GM21367 (cell line): ENCODE results near the gene P2RY2.

Source experiments
- ATAC-seq: cut with Tn5 transposase; IDR thresholded peaks from one replicate; pipeline ENCODE4 v1.9.1; 2021; ENCODE audit not compliant: unreplicated experiment

The P2RY2 gene

GRCh38 chr11:73204711-73205121 is 13.4 kb upstream of the P2RY2 start:
- ATAC-seq, result no peak

DNA sequence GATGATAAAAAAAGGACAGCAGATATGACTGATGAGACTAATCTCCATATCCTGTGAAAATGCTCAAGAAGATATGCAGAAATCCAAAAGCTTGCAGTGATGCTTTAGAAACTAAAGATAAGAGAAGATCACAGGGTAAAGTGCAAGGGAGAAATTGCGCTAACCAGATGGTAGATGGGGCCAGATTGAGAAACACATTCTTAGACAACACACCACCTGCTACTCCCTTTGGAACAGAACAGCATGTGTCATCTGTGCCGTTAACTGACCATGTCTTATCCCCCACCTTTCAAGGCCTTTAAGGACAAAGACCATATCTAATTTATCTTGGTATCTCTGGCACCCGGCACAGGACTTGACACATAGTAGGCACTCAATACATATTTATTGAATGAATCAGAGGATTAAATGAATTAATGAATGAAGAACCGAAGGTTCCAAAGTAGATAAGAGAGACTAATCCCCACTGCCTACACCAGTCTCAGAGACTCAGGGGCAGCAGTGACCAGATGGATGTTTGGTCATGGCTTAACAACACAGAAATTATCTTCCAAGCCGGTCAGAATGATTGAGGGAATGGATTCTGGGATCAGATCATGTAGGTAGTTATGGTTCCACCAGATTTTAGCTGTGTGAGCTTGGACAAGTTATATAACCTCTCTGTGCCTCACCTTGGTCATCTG is 12.3 kb upstream of the P2RY2 start:
- no peak for ATAC-seq

GRCh38 chr11:73206801-73207200 is 11.3 kb upstream of the P2RY2 start:
- no peak for ATAC-seq

GRCh38 chr11:73209892-73210291 is 8.2 kb upstream of the P2RY2 start:
- no peak for ATAC-seq

DNA sequence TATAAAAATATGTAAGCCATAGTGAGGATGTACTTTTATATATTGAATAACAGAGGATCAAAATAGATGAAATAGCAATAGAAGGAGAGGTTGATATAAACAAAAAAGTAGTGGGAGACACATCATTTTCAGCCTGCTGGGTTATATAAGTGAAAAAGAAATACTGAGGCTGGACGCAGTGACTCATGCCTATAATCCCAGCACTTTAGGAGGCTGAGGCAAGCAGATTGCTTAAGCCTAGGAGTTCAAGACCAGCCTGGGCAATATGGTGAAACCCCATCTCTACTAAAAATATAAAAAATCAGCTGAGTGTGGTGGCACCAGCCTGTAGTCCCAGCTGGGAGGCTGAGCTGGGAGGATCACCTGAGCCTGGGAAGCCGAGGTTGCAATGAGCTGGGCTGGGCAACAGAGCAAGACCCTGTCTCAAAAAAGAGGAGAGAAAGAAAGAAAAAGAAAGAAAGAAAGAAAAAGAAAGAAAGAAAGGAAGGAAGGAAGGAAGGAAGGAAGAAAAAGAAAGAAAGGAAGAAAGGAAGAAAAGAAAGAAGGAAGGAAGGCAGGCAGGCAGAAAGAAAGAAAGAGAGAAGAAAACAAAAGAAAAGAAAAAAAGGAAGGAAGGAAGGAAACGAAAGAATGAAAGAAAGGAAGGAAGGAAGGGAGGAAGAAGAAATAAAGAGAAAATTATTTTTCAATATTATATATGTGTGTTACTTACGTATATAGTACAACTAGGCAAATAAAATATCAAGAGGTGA is 7.0 kb upstream of the P2RY2 start:
- no peak for ATAC-seq

- no peak for ATAC-seq
Measured at GRCh38 chr11:73213196-73214143, 4.6 kb upstream of the P2RY2 start.

- no peak for ATAC-seq
Measured at GRCh38 chr11:73215191-73216134, 2.6 kb upstream of the P2RY2 start.

- no peak for ATAC-seq
Measured at GRCh38 chr11:73216465-73216864, 1.6 kb upstream of the P2RY2 start.

DNA sequence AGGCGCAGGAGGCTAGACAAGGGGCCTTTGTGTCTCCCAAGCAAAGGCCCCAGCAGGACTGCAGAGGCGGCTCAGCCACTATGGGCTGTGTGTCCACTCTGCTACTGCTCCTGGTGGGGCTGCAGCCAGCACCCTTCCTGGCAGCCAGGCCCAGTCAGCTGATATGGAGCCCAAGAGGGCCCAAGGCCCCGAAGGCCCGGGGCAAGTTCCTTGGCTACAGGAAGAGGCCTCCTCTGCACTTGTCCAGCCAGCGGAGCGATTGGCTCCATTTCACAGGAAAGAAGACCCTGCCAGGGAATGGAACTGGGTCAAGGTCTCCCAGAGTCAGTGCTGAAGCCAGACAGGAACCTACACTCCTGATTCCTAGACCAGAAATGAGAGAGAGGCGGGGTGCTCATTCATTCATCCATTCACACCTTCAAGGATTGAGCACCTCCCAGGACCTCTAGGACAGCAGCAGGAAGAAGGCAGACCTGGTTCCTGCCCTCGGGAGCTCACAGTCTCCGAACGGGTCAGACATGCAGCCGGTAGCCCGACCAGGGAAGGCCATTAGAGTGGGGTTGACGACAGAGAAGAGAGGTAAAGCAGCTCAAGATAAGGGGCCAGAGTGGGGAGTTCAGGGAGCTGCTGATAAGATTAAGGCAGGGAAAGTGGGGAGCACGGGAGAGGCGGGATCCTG is 811 bp upstream of the P2RY2 start:
- ATAC-seq, result no peak

DNA sequence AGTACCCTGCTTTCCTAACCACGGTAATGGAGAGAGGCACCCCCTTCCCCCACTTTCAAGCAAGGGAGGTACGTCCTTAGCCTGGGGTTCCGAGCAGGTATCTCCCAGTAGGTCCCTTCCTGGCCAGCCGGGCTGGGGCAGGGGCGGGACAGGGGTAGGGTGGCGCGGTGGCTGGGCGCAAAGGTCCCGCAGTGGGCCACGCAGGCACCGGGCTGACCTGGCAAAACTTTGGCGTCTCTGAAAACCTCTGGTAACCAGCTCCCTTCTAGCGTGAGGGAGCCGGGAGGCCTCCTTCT is 323 bp upstream of the P2RY2 start:
- ATAC-seq, result no peak

- no peak for ATAC-seq
Measured at GRCh38 chr11:73218830-73219215, 742 bp downstream of the P2RY2 start.

GRCh38 chr11:73219396-73220285 is 1.6 kb downstream of the P2RY2 start:
- no peak for ATAC-seq

DNA sequence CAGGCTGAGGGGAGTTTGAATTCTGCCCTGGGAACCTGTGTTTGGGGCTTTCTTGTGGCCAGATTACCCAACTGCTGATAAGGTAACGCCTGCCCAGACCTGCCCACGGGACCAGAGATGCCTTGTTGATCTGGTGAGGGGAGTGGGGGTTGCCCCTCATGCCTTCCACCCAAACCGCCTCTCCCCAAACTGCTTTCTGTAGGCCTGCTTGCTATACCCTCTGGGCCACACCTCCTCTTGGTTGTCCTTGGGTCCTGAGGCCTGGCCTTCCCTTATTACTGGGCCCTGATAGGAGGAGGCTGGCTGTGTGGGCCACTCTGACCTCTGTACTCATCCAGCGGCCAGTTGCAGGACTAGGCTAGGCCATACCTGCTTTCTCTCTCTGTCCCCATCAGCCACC is 3.4 kb downstream of the P2RY2 start:
- no peak for ATAC-seq

DNA sequence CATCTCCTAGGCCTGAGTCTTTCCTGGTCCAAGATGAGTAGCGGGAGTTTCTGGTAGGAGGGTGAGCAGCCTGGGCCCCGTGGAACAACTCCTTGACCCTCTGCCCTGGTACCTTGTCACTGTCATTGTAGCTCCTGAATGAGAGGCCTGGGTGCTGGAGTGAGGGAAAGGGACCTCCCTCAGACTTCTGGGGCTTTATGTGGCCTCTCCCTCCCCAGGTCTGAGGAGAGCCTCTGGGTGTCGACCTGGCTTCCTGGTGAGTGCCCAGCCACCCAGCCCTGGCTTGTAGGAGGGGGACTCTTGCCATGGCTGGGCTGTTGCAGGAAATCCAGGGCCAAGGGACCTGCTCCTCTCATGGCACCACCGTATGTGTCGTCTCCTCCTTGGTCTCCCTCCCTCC is 3.9 kb downstream of the P2RY2 start:
- no peak for ATAC-seq

GRCh38 chr11:73223998-73224730 is 6.1 kb downstream of the P2RY2 start:
- ATAC-seq, result no peak

DNA sequence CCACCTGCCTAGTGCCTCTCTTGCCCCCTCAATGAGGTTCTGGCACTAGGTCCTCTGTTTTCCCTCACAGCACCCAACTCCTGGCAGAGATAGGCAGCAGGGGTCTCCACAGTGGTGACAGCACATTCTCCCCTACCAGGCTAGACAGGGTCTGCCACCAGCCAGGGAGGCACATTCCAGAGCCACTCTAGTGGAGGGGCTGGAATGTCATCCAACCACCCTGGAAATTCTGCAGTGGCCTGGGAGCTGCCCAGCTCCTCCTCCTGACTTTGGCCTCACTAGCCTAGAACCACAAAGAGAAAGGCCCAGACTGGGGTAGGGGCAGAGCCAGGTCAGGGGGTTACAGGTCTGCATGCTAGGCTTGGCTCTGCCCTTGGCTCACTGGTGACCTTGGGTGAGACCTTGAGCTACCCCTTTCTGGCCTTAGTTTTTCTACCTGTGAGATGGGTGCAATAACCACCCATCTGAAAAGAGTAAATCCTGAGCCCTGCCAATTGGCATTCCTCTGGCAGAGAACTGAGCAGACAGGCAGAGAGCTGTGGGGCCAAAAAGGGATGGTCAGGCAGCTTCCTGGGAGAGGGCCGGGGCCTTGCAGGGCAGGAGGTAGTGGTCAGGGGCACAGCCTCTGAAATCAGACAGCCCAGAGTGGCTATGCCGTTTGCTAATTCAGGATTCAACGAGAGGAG is 7.1 kb downstream of the P2RY2 start:
- no peak for ATAC-seq

DNA sequence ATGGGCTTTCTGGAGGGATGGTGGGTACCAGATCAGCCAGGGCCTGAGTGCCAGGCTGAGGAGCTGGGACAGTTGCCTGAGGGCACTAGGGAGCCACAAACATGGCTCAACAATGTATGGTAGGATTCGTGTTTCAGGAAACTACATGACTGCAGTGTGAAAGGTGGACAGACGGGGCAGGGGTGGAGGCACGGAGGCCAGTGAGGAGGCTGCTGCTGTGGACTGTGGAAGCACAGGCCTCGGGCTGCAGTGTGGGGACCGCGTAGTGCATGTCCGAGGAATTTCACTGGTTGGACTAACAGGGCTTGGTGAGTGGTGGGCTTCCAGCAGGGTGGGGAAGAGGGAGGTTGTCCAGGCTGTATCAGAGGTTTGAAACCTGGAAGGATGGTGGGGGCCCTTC is 7.8 kb downstream of the P2RY2 start:
- no peak for ATAC-seq
